NCI-H446 (cell line): ENCODE results near the gene KRT35.
"Not testable (repeated sequence)": the region's sequence is repeated elsewhere in the genome, so short reads cannot be mapped to it uniquely, and the experiment has no call there.

Experiments
- DNase-seq, 2 experiments: peaks; one replicate each; lab custom pipeline; 2025; lab: John Stamatoyannopoulos, UW

KRT35 gene

DNA sequence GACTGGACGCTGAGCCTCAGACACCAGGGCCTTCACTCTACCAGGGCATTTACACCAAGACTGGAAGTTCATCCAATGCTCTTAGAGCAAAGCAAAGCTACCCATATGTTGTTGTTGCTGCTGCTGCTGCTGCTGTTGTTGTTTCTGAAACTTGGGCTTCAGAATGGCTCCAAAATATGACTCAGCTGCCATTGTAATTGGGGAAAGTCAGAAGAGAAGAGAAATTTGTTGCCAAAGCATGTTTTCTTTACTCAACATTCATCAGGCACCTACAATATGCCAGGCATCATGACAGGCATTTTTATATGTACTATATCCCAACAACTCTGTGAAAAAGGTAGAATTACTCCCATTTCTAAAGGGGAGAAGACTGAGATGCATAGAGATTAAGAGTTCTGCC is 25.7 kb downstream of the KRT35 start:
- DNase-seq = peak in 1 of 2 experiments; percentile 30

DNA sequence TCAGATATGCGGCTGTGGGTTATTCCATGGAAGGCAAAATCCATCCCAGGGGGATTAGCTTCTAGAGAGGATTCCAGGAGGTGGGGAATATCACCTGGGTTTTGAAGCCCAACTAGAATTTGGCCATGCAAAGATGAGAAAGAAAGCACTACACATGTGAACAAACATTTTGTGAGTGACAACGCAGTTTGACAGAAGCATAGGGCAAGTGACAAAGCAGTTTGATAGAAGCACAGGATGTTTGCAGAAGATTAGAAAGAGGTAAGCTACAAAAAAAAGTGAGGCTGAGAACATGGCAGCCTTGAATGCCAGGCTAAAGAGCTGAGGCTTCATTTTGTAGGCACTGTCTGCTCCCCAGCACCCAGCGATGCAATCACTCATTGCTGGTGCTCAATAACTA is 27.9 kb downstream of the KRT35 start:
- no peak for DNase-seq

- no peak for DNase-seq
These were observed 28.7 kb downstream of the KRT35 start for GRCh38 chr17:41452281-41452680.

- no peak for DNase-seq
These were observed 29.7 kb downstream of the KRT35 start for GRCh38 chr17:41451154-41451728.

DNA sequence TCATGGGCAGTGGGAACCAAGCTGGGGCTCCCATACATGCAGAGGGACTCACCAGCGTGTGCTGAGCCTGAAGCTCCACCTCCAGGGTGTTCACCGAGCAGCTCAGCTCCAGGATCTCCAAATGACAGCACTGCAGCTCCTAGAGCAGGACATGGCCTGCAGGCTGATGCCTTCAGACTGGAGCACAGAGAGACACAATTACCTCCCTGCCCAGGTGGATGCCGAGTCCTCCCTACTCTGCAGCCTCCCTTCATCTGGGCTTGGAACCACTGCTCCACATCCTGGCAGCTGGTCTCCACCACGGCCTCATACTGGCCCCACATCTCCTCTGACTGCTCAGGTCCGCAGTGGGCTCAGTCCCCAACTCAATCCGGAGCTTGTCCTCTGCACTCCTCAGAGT is 31.9 kb downstream of the KRT35 start:
- no peak for DNase-seq

- no peak for DNase-seq
These were observed 32.4 kb downstream of the KRT35 start for GRCh38 chr17:41448506-41448905.

- no peak for DNase-seq
These were observed 34.1 kb downstream of the KRT35 start for GRCh38 chr17:41446806-41447205.

- DNase-seq = no peak
These were observed 36.3 kb downstream of the KRT35 start for GRCh38 chr17:41444640-41445039.

DNA sequence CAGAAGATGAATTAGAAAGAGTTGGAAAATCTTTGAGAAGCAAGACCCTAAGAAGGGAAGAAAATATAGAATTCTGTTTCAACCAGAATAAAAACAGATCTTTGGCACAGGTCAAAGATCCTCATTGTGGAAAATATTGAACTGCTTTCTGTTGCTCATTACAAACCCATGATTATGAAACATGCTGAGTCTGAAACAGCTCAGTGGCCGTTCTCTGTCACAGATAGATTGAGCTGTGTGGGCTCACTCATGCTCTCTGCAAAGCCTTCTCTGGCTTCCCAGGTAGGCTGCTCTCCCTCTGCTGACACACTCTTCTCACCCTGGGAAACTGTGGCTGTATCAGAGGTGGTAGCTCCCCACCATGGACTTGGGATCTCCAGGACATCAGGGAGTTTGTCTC is 36.8 kb downstream of the KRT35 start:
- no peak for DNase-seq

GRCh38 chr17:41442739-41443138 is 38.2 kb downstream of the KRT35 start:
- DNase-seq = no peak

DNA sequence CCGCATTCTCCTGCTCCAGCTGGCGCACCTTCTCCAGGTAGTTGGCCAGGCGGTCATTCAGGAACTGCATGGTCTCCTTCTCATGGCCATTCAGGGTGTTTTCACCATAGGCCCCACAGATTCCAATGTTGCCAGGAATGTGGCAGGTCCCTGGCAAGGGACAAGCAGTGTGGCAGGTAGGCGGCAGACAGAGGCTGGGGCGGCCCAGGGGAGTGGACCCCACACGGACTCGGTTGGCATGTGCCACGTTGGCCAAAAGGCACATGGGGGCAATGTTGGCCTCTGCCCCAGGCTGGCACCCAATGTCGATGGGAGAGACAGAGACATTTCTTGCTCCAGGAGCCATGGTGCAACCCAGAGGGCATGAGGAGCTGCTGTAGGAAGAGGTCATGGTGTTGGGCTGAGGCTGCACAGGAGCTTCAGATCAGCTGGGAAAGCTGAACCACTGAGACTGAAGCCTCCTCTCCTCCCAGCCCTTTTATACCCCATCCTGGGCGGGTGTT is 40.4 kb downstream of the KRT35 start, which contains the start of gene KRT38:
Gene KRT38 (minus strand): TSS at position 453 of the 503 bp plus-strand sequence. CDS start 62 bp downstream, at position 391.
- DNase-seq = no peak

GRCh38 chr17:41439375-41439774 is 41.6 kb downstream of the KRT35 start:
- no peak for DNase-seq

GRCh38 chr17:41437769-41438168 is 43.2 kb downstream of the KRT35 start:
- DNase-seq = no peak

GRCh38 chr17:41437254-41437653 is 43.7 kb downstream of the KRT35 start:
- no peak for DNase-seq

- DNase-seq = no peak
These were observed 46.5 kb downstream of the KRT35 start for GRCh38 chr17:41434415-41434814.

GRCh38 chr17:41434005-41434404 is 46.9 kb downstream of the KRT35 start:
- no peak for DNase-seq

DNA sequence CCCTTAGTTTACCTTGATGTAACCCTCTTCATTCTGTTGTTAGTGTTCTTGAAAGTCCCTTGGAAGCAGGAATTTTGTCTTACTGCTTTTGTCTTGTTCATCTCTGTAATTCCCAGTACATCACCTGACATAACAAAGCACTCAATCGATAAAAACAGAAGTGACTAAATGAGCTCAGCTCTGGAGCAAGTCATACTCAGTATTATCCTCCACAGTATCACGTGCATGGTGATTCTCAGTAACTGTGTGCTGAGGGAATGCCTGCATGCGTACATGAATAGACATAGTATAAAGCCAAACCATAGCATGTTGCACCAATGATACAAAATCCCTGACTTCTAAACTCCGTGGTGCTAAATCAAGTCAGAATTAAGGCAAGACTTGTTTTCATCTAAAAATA is 47.4 kb downstream of the KRT35 start:
- no peak for DNase-seq

- DNase-seq = not testable (repeated sequence)
These were observed 50.6 kb downstream of the KRT35 start for GRCh38 chr17:41430376-41430775.

GRCh38 chr17:41429667-41430066 is 51.3 kb downstream of the KRT35 start:
- DNase-seq = no peak

- no peak for DNase-seq
These were observed 52.2 kb downstream of the KRT35 start for GRCh38 chr17:41428591-41429291.
